Activated T-helper 17 cell treated with anti-CD3 and anti-CD28 coated beads, Interleukin-2, amount 50 U/mL, for 72 hours (primary cell): ENCODE data around the gene UHMK1. TPM values are rescaled to one million over a fixed set of nuclear protein-coding genes. Genes with fewer than 3 reads are reported as not detected.
"Not testable (repeated sequence)": the region's sequence is repeated elsewhere in the genome, so short reads cannot be mapped to it uniquely, and the experiment has no call there.

Experiments used
- ATAC-seq: fragments of 150-1000 bp; cut with Tn5 transposase; replicated peaks from 2 replicates; pipeline ENCODE4 v1.10.0; 2021; ENCODE audit warnings: mild to moderate bottlenecking, moderate library complexity
- H3K27ac Mint-ChIP-seq: one replicate; pipeline ENCODE4 v1.8.0; 2022; ENCODE audit warnings: mixed read lengths
- H3K27me3 Mint-ChIP-seq: one replicate; pipeline ENCODE4 v1.8.0; 2022; ENCODE audit warnings: mixed read lengths
- H3K36me3 Mint-ChIP-seq: one replicate; pipeline ENCODE4 v1.8.0; 2022; ENCODE audit warnings: low read depth, mild to moderate bottlenecking, mixed read lengths
- H3K4me1 Mint-ChIP-seq: one replicate; pipeline ENCODE4 v1.8.0; 2022; ENCODE audit warnings: mixed read lengths
- H3K4me3 Mint-ChIP-seq: one replicate; pipeline ENCODE4 v1.8.0; 2022; ENCODE audit warnings: mild to moderate bottlenecking, mixed read lengths
- H3K9me3 Mint-ChIP-seq: one replicate; pipeline ENCODE4 v1.8.0; 2022; ENCODE audit warnings: mixed read lengths
- total RNA-seq, 2 donors: library from RNA; stranded (reverse); gene quantifications; one replicate each; pipeline ENCODE4 v1.2.3, GENCODE V29; 2022

The UHMK1 gene, protein sequence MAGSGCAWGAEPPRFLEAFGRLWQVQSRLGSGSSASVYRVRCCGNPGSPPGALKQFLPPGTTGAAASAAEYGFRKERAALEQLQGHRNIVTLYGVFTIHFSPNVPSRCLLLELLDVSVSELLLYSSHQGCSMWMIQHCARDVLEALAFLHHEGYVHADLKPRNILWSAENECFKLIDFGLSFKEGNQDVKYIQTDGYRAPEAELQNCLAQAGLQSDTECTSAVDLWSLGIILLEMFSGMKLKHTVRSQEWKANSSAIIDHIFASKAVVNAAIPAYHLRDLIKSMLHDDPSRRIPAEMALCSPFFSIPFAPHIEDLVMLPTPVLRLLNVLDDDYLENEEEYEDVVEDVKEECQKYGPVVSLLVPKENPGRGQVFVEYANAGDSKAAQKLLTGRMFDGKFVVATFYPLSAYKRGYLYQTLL
- 10 to 100 TPM; 50.1 to 57.6 TPM for total RNA-seq

DNA sequence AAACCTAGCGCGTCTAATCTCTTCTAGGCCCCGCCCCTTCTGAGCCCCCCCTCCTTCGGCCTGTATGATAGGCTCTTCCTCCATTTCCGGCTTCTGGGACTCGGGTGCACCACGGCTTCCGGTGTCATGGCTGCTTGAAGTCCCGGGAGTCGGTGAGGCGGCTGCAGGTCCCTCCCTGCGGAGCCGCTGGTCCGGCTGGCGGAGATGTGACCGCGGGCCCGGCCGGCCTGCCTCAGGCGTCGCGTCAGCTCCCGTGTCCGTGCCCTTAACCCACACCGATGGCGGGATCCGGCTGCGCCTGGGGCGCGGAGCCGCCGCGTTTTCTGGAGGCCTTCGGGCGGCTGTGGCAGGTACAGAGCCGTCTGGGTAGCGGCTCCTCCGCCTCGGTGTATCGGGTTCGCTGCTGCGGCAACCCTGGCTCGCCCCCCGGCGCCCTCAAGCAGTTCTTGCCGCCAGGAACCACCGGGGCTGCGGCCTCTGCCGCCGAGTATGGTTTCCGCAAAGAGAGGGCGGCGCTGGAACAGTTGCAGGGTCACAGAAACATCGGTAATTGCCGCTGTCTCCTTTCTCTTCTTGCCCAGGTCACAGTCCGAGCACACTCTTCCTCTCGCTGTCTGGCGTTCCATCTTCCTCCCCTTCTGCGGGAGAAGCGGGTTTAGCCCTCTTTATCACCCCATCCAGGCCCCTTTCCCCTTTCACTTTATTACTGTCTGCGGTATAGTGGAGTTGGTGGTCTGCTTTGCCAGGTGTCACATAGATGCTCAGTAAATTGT is at the start of gene UHMK1:
TSS of gene UHMK1 (plus strand) at position 96 of the 773 bp plus-strand sequence. CDS start at position 279, 183 bp downstream.
- Mint-ChIP-seq H3K36me3 (peaks cover 43% of the 10 kb centered on the region), H3K27ac (peak within 1 kb of the TSS; percentile 93), H3K27me3 (no peaks in the 10 kb centered on the region), H3K4me3 (peak within 1 kb of the TSS; percentile 96), H3K9me3 (no peaks in the 10 kb centered on the region), H3K4me1 (peaks cover 5% of the 10 kb centered on the region)
- ATAC-seq: peak; percentile 99

DNA sequence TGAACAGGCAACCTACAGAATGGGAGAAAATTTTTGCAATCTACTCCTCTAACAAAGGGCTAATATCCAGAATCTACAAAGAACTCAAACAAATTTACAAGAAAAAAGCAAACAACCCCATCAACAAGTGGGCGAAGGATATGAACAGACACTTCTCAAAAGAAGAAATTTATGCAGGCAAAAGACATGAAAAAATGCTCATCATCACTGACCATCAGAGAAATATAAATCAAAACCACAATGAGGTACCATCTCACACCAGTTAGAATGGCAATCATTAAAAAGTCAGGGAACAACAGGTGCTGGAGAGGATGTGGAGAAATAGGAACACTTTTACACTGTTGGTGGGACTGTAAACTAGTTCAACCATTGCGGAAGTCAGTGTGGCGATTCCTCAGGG is 43.3 kb upstream of the UHMK1 start:
- not testable (repeated sequence) for H3K27ac Mint-ChIP-seq, ATAC-seq, H3K9me3 Mint-ChIP-seq, H3K27me3 Mint-ChIP-seq, H3K36me3 Mint-ChIP-seq, H3K4me3 Mint-ChIP-seq, H3K4me1 Mint-ChIP-seq

DNA sequence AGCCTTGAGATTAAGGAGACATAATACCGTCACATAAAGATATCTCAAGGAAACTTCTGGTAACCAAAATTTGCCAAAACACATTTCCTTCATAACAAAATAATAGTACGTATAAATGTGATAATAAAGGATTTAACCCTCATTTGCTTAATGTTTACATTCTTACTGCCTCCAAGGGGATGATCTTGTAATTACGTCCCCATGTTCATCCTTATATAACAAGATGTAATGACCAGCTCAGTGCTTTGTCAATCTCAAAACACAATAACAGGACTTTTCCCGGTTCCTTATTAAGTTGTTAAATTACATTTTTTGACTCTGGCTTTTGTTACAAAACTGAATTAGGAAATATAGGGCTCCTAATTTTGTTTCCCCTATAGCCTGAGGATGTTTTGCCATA is 41.3 kb upstream of the UHMK1 start:
- Mint-ChIP-seq H3K36me3 (no peaks in the 10 kb centered on the region), H3K9me3 (no peaks in the 10 kb centered on the region), H3K27ac (no peak overlapping the region), H3K4me3 (no peak overlapping the region), H3K4me1 (no peaks in the 10 kb centered on the region), H3K27me3 (peaks cover 6% of the 10 kb centered on the region)
- no peak for ATAC-seq

DNA sequence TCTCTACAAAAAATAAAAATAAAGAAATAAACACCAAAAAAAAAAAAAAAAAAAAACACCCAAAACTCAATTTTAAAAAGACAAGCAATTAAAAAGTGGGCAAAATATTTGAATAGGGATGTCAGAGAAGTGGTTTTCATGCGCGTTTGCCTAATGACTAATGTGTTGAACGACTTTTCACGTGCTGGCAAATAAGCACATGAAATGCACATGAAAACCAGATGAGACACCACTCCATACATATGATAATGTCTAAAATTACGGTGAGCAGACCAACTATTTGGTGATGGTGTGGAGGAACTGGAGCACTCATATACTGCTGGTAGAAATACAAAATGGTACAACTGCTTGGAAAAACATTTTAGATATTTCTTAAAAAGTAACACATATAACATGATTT is 39.4 kb upstream of the UHMK1 start:
- H3K4me3 Mint-ChIP-seq: no peak overlapping the region
- no peak for ATAC-seq
- H3K9me3 Mint-ChIP-seq: no peaks in the 10 kb centered on the region
- no peaks in the 10 kb centered on the region for H3K36me3 Mint-ChIP-seq
- H3K4me1 Mint-ChIP-seq: no peaks in the 10 kb centered on the region
- H3K27me3 Mint-ChIP-seq: peaks cover 6% of the 10 kb centered on the region
- no peak overlapping the region for H3K27ac Mint-ChIP-seq

DNA sequence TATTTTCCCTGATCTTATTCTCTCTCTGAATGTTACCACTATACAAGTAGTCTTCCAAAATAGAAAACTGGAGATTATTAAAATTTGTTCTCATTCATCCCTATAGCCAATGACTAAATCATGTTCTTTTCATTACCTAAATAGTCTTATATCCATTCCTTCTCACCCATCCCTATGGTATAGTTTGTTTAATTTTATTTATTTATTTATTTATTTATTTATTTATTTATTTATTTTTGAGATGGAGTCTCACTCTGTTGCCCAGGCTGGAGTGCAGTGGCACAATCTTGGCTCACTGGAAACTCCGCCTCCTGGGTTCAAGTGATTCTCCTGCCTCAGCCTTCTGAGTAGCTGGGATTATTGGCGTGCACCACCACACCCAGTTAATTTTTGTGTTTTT is 35.2 kb upstream of the UHMK1 start:
- H3K4me1 Mint-ChIP-seq, ATAC-seq: not testable (repeated sequence)
- H3K27me3 Mint-ChIP-seq: peaks cover 13% of the 10 kb centered on the region

DNA sequence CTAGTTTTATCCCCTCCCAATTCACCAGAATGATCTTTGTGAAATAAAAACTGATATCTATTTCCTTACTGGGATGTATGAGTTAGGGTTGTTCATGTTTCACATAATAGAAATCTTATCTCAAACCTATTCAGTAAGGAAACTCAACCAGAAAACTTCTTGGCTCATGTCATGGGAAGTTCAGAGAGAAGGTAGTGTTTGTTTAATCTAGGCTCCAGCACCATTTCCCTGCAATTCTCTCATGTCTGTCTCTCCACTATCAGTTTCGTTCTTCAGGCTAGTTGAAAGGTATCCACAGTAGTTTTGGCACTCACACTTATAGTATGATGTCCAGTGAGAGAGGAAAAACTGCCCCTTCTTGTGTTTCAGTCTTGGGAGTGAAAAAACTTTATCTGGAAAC is 34.6 kb upstream of the UHMK1 start:
- Mint-ChIP-seq H3K36me3 (no peaks in the 10 kb centered on the region), H3K4me1 (no peaks in the 10 kb centered on the region), H3K9me3 (peaks cover 5% of the 10 kb centered on the region), H3K27me3 (peaks cover 10% of the 10 kb centered on the region), H3K4me3 (no peak overlapping the region), H3K27ac (no peak overlapping the region)
- ATAC-seq: no peak

More for the DNA sequence above, 35.2 kb upstream of the UHMK1 start:
- not testable (repeated sequence) for H3K36me3 Mint-ChIP-seq, H3K4me3 Mint-ChIP-seq, H3K27ac Mint-ChIP-seq, H3K9me3 Mint-ChIP-seq

DNA sequence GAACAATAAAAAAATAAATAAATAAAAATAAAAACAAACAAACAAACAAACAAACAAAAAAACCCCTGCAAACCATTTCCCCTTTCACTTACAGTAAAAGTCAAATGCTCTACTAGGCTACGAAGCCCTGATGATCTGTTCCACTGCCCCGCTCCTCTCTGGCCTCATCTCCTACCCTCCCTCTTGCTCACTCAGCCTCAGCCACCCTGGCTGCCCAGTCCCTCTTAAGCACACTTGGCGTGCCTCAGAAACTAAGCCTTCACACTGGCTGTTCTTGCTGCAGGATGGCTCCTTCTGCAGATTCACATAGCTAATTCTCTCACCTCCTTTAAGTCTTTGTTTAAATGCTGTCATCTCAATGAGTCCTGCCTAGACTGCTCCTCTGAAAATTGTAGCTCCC is 30.8 kb upstream of the UHMK1 start:
- H3K4me3 Mint-ChIP-seq: no peak overlapping the region
- no peak for ATAC-seq
- H3K4me1 Mint-ChIP-seq: no peaks in the 10 kb centered on the region
- peaks cover 15% of the 10 kb centered on the region for H3K27me3 Mint-ChIP-seq
- H3K9me3 Mint-ChIP-seq: peaks cover 5% of the 10 kb centered on the region
- no peak overlapping the region for H3K27ac Mint-ChIP-seq
- no peaks in the 10 kb centered on the region for H3K36me3 Mint-ChIP-seq

DNA sequence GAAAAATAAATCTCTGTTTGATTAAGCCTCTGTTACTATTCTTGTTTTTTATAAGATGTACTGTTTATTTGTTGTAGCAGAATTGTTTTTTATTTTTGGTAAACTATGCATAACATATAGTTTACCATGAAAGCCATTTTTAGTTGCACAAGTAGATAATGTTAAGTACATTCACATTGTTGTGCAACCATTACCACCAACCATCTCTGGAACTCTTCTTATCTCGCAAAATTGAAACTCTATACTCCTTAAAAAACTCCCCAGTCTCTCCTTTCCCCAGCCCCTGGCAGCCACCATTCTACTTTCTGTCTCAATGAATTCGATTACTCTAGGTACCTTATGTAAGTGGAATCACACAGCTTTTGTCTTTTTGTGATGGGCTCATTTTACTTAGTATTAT is 27.4 kb upstream of the UHMK1 start:
- no peaks in the 10 kb centered on the region for H3K36me3 Mint-ChIP-seq
- peaks cover 16% of the 10 kb centered on the region for H3K27me3 Mint-ChIP-seq
- no peak for ATAC-seq
- H3K27ac Mint-ChIP-seq: no peak overlapping the region
- H3K9me3 Mint-ChIP-seq: no peaks in the 10 kb centered on the region
- H3K4me1 Mint-ChIP-seq: no peaks in the 10 kb centered on the region
- H3K4me3 Mint-ChIP-seq: no peak overlapping the region

DNA sequence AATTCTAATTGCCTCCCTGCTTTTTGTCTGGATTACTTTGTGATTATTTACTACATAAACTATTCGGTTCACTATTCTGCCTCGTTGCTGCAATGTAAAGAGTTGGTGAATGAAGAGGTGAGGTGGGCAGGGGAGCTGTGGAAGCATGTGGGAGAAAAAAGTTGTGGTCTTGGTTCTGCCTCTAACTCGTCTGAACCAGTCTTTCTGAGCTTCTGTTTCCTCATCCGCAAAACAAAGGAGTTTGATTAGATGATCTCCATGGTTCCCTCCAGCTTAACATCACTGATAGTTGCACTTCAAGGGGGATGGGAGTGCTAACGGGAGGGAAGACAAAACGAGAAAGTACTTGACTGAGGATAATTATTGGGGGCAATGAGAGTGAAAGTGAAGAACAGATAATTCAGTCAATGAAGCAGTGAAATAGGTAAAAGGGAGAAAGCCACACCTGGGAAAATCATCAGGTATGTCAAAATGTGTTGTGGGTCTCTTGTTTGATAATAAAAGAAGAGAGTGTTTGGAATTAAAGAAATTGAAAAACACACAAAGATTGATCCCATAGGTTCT is 26.2 kb upstream of the UHMK1 start:
- peaks cover 20% of the 10 kb centered on the region for H3K27me3 Mint-ChIP-seq
- peaks cover 5% of the 10 kb centered on the region for H3K9me3 Mint-ChIP-seq
- no peaks in the 10 kb centered on the region for H3K36me3 Mint-ChIP-seq
- H3K27ac Mint-ChIP-seq: no peak overlapping the region
- no peaks in the 10 kb centered on the region for H3K4me1 Mint-ChIP-seq
- ATAC-seq: no peak
- no peak overlapping the region for H3K4me3 Mint-ChIP-seq

DNA sequence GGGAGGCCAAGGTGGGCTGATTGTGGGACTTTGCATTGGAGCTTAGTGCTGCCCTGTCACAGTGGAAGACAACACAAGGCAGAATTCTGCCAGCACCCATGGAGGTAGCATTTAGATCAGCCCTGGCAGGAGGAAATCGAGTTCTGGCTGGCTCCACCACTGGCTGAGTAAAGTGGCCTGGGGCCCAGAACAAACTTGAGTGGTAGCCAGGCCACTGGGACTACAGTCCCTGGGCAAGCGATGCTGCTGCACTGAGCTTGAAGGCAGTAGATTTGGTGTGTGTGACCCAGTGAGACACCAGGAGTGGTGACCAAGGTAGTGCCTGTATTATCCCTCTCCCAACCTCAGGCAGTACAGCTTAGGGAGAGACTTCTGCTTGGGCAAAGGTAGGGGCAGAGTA is 22.5 kb upstream of the UHMK1 start:
- Mint-ChIP-seq H3K27me3 (peaks cover 20% of the 10 kb centered on the region), H3K4me3 (no peak overlapping the region), H3K9me3 (peaks cover 5% of the 10 kb centered on the region), H3K27ac (no peak overlapping the region), H3K36me3 (no peaks in the 10 kb centered on the region), H3K4me1 (no peaks in the 10 kb centered on the region)
- ATAC-seq: no peak

DNA sequence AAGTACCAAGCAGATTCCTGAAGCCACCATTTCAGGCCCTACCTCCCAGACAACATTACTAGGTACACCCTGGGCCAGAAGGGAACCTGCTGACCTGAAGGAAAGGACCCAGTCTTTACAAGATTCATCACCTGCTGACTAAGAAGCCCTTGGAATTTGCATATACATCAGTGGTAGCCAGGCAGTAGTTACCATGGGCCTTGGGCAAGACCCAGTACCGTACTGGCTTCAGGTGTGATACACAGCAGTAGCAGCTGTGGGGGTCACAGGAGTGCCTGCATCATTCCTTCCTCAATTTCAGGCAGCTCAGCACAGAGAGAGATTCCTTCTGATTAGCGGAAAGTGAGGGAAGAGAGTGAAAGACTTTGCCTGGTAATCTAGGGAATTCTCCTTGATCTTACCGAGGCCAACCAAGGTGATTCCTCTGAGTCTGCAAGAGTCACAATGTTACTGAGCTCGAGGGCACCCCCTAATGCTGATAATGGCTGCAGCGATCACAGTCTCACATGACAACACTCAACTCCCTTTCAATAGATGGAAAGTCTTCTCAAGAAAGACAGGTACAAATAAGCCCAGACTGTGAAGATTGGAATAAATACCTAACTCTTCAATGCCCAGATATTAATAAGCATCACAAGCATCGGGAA is 22.0 kb upstream of the UHMK1 start:
- Mint-ChIP-seq H3K9me3 (peaks cover 5% of the 10 kb centered on the region), H3K27ac (no peak overlapping the region), H3K4me3 (no peak overlapping the region), H3K36me3 (no peaks in the 10 kb centered on the region), H3K4me1 (no peaks in the 10 kb centered on the region), H3K27me3 (peaks cover 20% of the 10 kb centered on the region)
- ATAC-seq: no peak

DNA sequence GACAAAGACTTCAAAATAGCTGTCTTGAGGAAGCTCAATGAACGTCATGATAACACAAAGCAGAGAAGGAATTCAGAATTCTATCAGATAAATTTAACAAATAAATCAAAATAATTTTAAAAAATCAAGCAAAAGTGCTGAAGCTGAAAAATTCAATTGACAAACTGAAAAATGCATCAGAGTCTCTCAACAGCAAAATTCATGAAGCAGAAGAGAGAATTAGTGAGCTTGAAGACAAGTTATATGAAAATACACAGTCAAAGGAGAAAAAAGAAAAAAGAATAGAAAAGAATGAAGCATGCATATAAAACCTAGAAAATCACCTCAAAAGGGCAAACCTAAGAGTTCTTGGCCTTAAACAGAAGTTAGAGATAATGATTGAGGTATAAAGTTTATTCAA is 21.0 kb upstream of the UHMK1 start:
- Mint-ChIP-seq H3K27ac (no peak overlapping the region), H3K4me3 (no peak overlapping the region), H3K4me1 (no peaks in the 10 kb centered on the region), H3K27me3 (peaks cover 15% of the 10 kb centered on the region), H3K9me3 (peaks cover 5% of the 10 kb centered on the region), H3K36me3 (no peaks in the 10 kb centered on the region)
- no peak for ATAC-seq

DNA sequence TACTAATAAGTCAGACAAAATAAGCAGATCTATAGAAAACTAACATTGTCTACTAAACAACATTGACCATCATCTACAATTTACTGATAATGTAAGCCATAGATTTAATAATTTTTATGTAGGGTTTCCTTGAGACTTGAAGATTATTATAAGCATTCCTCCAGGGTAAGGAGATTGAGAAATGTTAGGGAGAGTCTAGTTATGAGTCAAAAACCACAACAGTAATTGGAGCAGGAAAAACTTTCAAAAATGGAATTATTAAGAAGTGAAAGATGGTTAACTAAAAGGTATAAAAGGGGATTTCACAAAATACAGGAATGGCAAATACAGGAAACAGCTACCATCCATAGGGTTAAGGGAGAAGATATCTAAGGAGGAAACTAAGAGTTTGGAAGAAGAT is 12.4 kb upstream of the UHMK1 start:
- H3K27me3 Mint-ChIP-seq: peaks cover 24% of the 10 kb centered on the region
- ATAC-seq: no peak
- no peak overlapping the region for H3K4me3 Mint-ChIP-seq
- H3K9me3 Mint-ChIP-seq: no peaks in the 10 kb centered on the region
- no peaks in the 10 kb centered on the region for H3K36me3 Mint-ChIP-seq
- H3K4me1 Mint-ChIP-seq: no peaks in the 10 kb centered on the region
- no peak overlapping the region for H3K27ac Mint-ChIP-seq

DNA sequence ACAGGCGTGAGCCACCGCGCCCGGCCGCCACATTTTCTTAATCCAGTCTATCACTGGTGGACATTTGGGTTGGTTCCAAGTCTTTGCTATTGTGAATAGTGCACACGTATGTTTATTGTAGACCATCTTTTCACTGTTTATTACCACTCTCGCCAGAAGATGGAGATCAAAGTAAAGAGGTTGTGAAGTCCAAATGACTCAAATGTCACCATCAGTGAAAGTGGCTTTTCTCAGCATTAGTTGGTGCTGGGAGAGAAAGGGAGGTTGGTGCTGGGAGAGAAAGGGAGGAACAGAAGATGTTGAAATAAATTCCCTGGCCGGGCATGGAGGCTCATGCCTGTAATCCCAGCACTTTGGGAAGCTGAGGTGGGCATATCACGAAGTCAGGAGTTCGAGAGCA is 10.4 kb upstream of the UHMK1 start:
- Mint-ChIP-seq H3K36me3 (no peaks in the 10 kb centered on the region), H3K27ac (no peak overlapping the region), H3K4me3 (no peak overlapping the region), H3K9me3 (no peaks in the 10 kb centered on the region), H3K27me3 (peaks cover 26% of the 10 kb centered on the region), H3K4me1 (no peaks in the 10 kb centered on the region)
- ATAC-seq: no peak
